HepG2 (cell line): ENCODE data around the gene SLC23A3. TPM values are rescaled to one million over a fixed set of nuclear protein-coding genes. Genes with fewer than 3 reads are reported as not detected.
A peak's percentile ranks its signal among the peaks of the same experiment; 100 is the strongest.

Experiments used
- ATAC-seq: fragments of 200-7000 bp; cut with Tn5 transposase; 3 replicates; pipeline ENCODE4 v1.9.1; 2020; ENCODE audit warnings: mild to moderate bottlenecking, moderate library complexity
- BruUV-seq: library from RNA; stranded (reverse); fragments of 400-500 nt; replicated peaks from 2 replicates; lab custom pipeline; 2021; lab: Mats Ljungman, UMichigan
- CTCF ChIA-PET: fragments of 300-600 bp; formaldehyde crosslinking; extraction: SDS; loops from one replicate; lab custom pipeline; 2021; ENCODE audit warnings: low total read pairs, inconsistent platforms, low intra/inter-chr PET ratio; lab: Yijun Ruan, JAX
- POLR2A ChIA-PET: fragments of 350-600 bp; sonication (Branson Sonifier 250); formaldehyde crosslinking; loops from one replicate; lab custom pipeline; 2020; ENCODE audit warnings: antibody characterized with exemption, inconsistent platforms; lab: Yijun Ruan, JAX
- DNase-seq: peaks from one replicate; pipeline ENCODE4 v3.0.0-alpha.2; 2015; ENCODE audit warnings: low spot score
- FAIRE-seq: peaks from 3 replicates; lab custom pipeline; 2011; peaks lifted over from hg19 to GRCh38; lab: Jason Lieb, UNC
- H2AFZ ChIP-seq: one replicate; pipeline ENCODE4 v1.6.1; 2011; ENCODE audit warnings: low read length, inconsistent platforms
- H3K27ac ChIP-seq: fragments of 300-600 bp; 3 replicates; pipeline ENCODE4 v1.8.0; 2011; ENCODE audit warnings: mixed run types, mild to moderate bottlenecking, mixed read lengths, low read length, inconsistent platforms; ENCODE audit not compliant: insufficient read depth; ENCODE audit errors: extremely low read length
- H3K27me3 ChIP-seq, 2 experiments: fragments of 200-600 bp in 1 of 2; 2 replicates in 1 of 2; 3 replicates in 1 of 2; pipeline versions ENCODE4 v1.6.0 to v1.8.0; 2011; ENCODE audit warnings: low read length in 2 of 2, mild to moderate bottlenecking in 2 of 2, moderate library complexity in 2 of 2, inconsistent platforms in 1 of 2; ENCODE audit not compliant: insufficient read depth in 2 of 2, control insufficient read depth in 1 of 2
- H3K36me3 ChIP-seq, 2 experiments: fragments of 200-600 bp in 1 of 2; replicated peaks in 1 of 2; 2 replicates in 1 of 2; 3 replicates in 1 of 2; pipeline versions ENCODE4 v1.5.1 to v1.8.0; 2011; ENCODE audit warnings: low read length in 2 of 2, inconsistent platforms in 1 of 2; ENCODE audit not compliant: insufficient read depth in 2 of 2, control insufficient read depth in 1 of 2
- H3K4me1 ChIP-seq: 2 replicates; pipeline ENCODE4 v1.5.1; 2012; ENCODE audit warnings: low read length, inconsistent platforms; ENCODE audit not compliant: insufficient read depth
- H3K4me2 ChIP-seq: 2 replicates; pipeline ENCODE4 v1.6.0; 2011; ENCODE audit warnings: low read depth, low read length, inconsistent platforms
- H3K4me3 ChIP-seq, 3 experiments: fragments of 200-600 bp in 1 of 3; sonication (generic), shearing (Covaris generic) in 1 of 3; replicated peaks in 1 of 3; 2 replicates each; pipeline ENCODE4 v1.5.1; 2011 to 2016; ENCODE audit warnings: low read length in 3 of 3, inconsistent platforms in 2 of 3, low read depth in 2 of 3, mild to moderate bottlenecking in 2 of 3, control low read depth in 1 of 3, mixed read lengths in 1 of 3; ENCODE audit not compliant: insufficient read depth in 1 of 3
- H3K79me2 ChIP-seq: one replicate; pipeline ENCODE4 v1.6.1; 2011; ENCODE audit warnings: low read length, inconsistent platforms; ENCODE audit not compliant: insufficient read depth
- H3K9ac ChIP-seq: 2 replicates; pipeline ENCODE4 v1.6.0; 2011; ENCODE audit warnings: mild to moderate bottlenecking, low read depth, low read length, inconsistent platforms; ENCODE audit not compliant: insufficient read depth
- H3K9me3 ChIP-seq: 2 replicates; pipeline ENCODE4 v1.5.1; 2012; ENCODE audit warnings: mild to moderate bottlenecking, low read length
- H4K20me1 ChIP-seq: 2 replicates; pipeline ENCODE4 v1.6.0; 2011; ENCODE audit warnings: inconsistent platforms, mild to moderate bottlenecking, low read length, moderate library complexity; ENCODE audit not compliant: insufficient read depth
- AHR ChIP-seq: IDR thresholded peaks from 2 replicates; pipeline ENCODE4 v1.6.1; 2018; ENCODE audit warnings: missing genetic modification reagents, missing compliant biosample characterization
- ASH2L ChIP-seq: fragments of 300-600, 200-600 bp; sonication (generic); IDR thresholded peaks from 2 replicates; pipeline ENCODE4 v1.7.0; 2017; ENCODE audit warnings: low read depth, mild to moderate bottlenecking, moderate library complexity, mixed read lengths, low read length; ENCODE audit not compliant: insufficient read length
- EZH2 ChIP-seq: conservative IDR thresholded peaks from 2 replicates; pipeline ENCODE4 v1.6.1; 2012; ENCODE audit warnings: mild to moderate bottlenecking, low read depth, low read length, moderate library complexity
- JUND ChIP-seq: sonication (generic); formaldehyde crosslinking; IDR thresholded peaks from 2 replicates; pipeline ENCODE4 v1.8.0; 2022; ENCODE audit warnings: mild to moderate bottlenecking, missing genetic modification reagents
- NR1H2 ChIP-seq: sonication (generic); formaldehyde crosslinking; IDR thresholded peaks from 2 replicates; pipeline ENCODE4 v1.8.1; 2022; ENCODE audit warnings: low read depth, missing genetic modification reagents, borderline replicate concordance
- PRMT3 ChIP-seq: sonication (generic); formaldehyde crosslinking; IDR thresholded peaks from 2 replicates; pipeline ENCODE4 v1.8.1; 2022; ENCODE audit warnings: low read depth, mild to moderate bottlenecking, moderate library complexity, missing genetic modification reagents, borderline replicate concordance
- SMC3 ChIP-seq: IDR thresholded peaks from 2 replicates; pipeline ENCODE4 v1.6.1; 2011; ENCODE audit warnings: low read length, improper control_type of control experiment
- SNRNP70 ChIP-seq: fragments of 200-400 bp; formaldehyde crosslinking; IDR thresholded peaks from 2 replicates; pipeline ENCODE4 v1.6.1; 2017; ENCODE audit warnings: mild to moderate bottlenecking, low read depth, low read length, moderate library complexity
- SSRP1 ChIP-seq: IDR thresholded peaks from 2 replicates; pipeline ENCODE4 v1.6.1; 2016; ENCODE audit warnings: control low read depth
- TBX2 ChIP-seq: sonication (generic); formaldehyde crosslinking; IDR thresholded peaks from 2 replicates; pipeline ENCODE4 v1.5.0; 2020; ENCODE audit warnings: missing genetic modification reagents, mild to moderate bottlenecking, borderline replicate concordance
- ZMYM2 ChIP-seq: sonication (generic); formaldehyde crosslinking; IDR thresholded peaks from 2 replicates; pipeline ENCODE4 v1.8.0; 2022; ENCODE audit warnings: mild to moderate bottlenecking, missing genetic modification reagents
- ZNF232 ChIP-seq: sonication (generic); formaldehyde crosslinking; IDR thresholded peaks from 2 replicates; pipeline ENCODE4 v1.4.0; 2020; ENCODE audit warnings: missing genetic modification reagents, borderline replicate concordance
- ZNF430 ChIP-seq: sonication (generic); formaldehyde crosslinking; IDR thresholded peaks from 2 replicates; pipeline ENCODE4 v1.9.0; 2021; ENCODE audit warnings: mild to moderate bottlenecking, missing genetic modification reagents
- ZNF468 ChIP-seq: sonication (generic); formaldehyde crosslinking; IDR thresholded peaks from 2 replicates; pipeline ENCODE4 v1.8.0; 2022; ENCODE audit warnings: mild to moderate bottlenecking, moderate library complexity, missing genetic modification reagents
- ZNF552 ChIP-seq: sonication (generic); formaldehyde crosslinking; IDR thresholded peaks from 2 replicates; pipeline ENCODE4 v1.9.0; 2022; ENCODE audit warnings: missing genetic modification reagents, mild to moderate bottlenecking, borderline replicate concordance
- ZNF644 ChIP-seq: IDR thresholded peaks from 2 replicates; pipeline ENCODE4 v1.6.1; 2016; ENCODE audit warnings: low read depth
- ZNF652 ChIP-seq: IDR thresholded peaks from 2 replicates; pipeline ENCODE4 v1.6.1; 2016; ENCODE audit warnings: low read depth, borderline replicate concordance
- WGBS: methylation state at CpG from one replicate; pipeline ENCODE4 v1.1.6; 2017; ENCODE audit warnings: low lambda C conversion rate; 5-methylcytosine and 5-hydroxymethylcytosine counted together
- in situ Hi-C: cut with HindIII; loops from 2 replicates; pipeline ENCODE4 v1.10.0; 2017; ENCODE audit warnings: low pct_unique_long_range_greater_than_20kb; ENCODE audit not compliant: extremely low pct_ligation_motif_present
- intact Hi-C: fragments of 100-400 bp; cut with micrococcal nuclease; formaldehyde crosslinking; loops from one replicate; pipeline ENCODE4 v1.10.0; 2022; ENCODE audit not compliant: unreplicated experiment
- polyA plus RNA-seq, 8 experiments: library from polyadenylated mRNA; depleted of rRNA in 3 of 8; stranded (reverse) in 7 of 8; unstranded in 1 of 8; fragments of >200 nt; fragmentation: Illumina TruSeq in 4 of 8; extraction: Trizol in 4 of 8; gene quantifications; 2 replicates each; pipeline versions ENCODE4 v1.2.1 to v1.2.3, GENCODE V29; 2011 to 2016; ENCODE audit warnings: low read depth in 4 of 8, missing spikeins in 1 of 8, mixed read lengths in 1 of 8; ENCODE audit not compliant: insufficient read depth in 1 of 8
- total RNA-seq, 5 experiments: library from RNA; depleted of rRNA; stranded (reverse); fragments of >200 nt; fragmentation: Illumina TruSeq; extraction: Trizol; gene quantifications; 2 replicates each; pipeline ENCODE4 v1.2.3, GENCODE V29; 2016; ENCODE audit warnings: low read depth in 1 of 5
- TF ChIP-seq, protein P1 (sequence below): sonication (generic); formaldehyde crosslinking; IDR thresholded peaks from 2 replicates; pipeline ENCODE4 v1.5.0; 2020; ENCODE audit warnings: mild to moderate bottlenecking, missing genetic modification reagents, borderline replicate concordance
- TF ChIP-seq, protein P2 (sequence below): sonication (generic); formaldehyde crosslinking; IDR thresholded peaks from 2 replicates; pipeline ENCODE4 v1.4.0; 2020; ENCODE audit warnings: mild to moderate bottlenecking, missing genetic modification reagents

The SLC23A3 gene
- total and polyA plus RNA-seq, 2 of the 13 experiments (the other 11 are each of a cell fraction or from before 2014, with no cell fraction given), result 0.38 to 0.78 TPM

- in situ Hi-C loops (no loop called here), intact Hi-C loops (loop anchor here (1.0 to 2.0 kb wide), 4 partner anchors 11 to 77 kb away; partner anchors contain the start of genes ANKZF1, ATG9A, CNPPD1 and NHEJ1)
- Histone ChIP-seq H3K79me2 (peaks cover 11% of the 10 kb centered on the region), H3K4me2 (peak overlapping the region; percentile 99), H3K27me3 (no peaks in the 10 kb centered on the region), H3K27ac (peak overlapping the region; percentile 92), H3K9me3 (no peaks in the 10 kb centered on the region), H2AFZ (no peak overlapping the region), H3K4me1 (peaks cover 44% of the 10 kb centered on the region), H3K9ac (peak overlapping the region; percentile 85), H3K36me3 (peaks cover 36 to 63% of the 10 kb centered on the region in 2 experiments), H3K4me3 (peak overlapping the region; percentile 80 to 92 (median 85)), H4K20me1 (no peaks in the 10 kb centered on the region)
- ATAC-seq, result peak; percentile 77
- TSS peak; percentile 46 for BruUV-seq
- ChIA-PET POLR2A (interaction anchor here (0.8 to 6.2 kb wide), 18 partner anchors 10 to 170 kb away, joined by 3 to 196 read pairs (median 8); partner anchors contain the start of genes ANKZF1, ATG9A, CNPPD1 and DNAJB2), CTCF (interaction anchor here (1.5 kb wide), 1 partner anchor 77 kb away, joined by 8 read pairs; no protein-coding TSS in a partner anchor)
- no peak for FAIRE-seq
- WGBS, result 0% methylated on average over 12 of the region's 37 CpGs
- peak; percentile 65 for DNase-seq
- no peak for TF ChIP-seq PRMT3
- 0 out of 2 replicates have a peak, but pooled peaks have one; percentile 21 for TF ChIP-seq ZNF468 (CRISPR knock-in tag)
- no peak for TF ChIP-seq SNRNP70
- TF ChIP-seq SMC3, result no peak
- TF ChIP-seq EZH2, result no peak
- no peak for TF ChIP-seq ASH2L
- TF ChIP-seq ZNF430 (CRISPR knock-in tag), result no peak
- peak; percentile 90 for TF ChIP-seq ZNF232 (CRISPR knock-in tag)
- TF ChIP-seq SSRP1, result peak; percentile 53; the same call in 1 of the 2 replicates
- no peak for TF ChIP-seq ZNF644 (CRISPR knock-in tag)
- no peak for TF ChIP-seq ZNF652
- peak; percentile 2; the same call in 1 of the 2 replicates for TF ChIP-seq JUND (CRISPR knock-in tag)
- TF ChIP-seq TBX2 (CRISPR knock-in tag), result no peak; the same call in 1 of the 2 replicates
- 0 out of 2 replicates have a peak, but pooled peaks have one; percentile 24 for TF ChIP-seq AHR (CRISPR knock-in tag)
- TF ChIP-seq ZMYM2 (CRISPR knock-in tag), result no peak
- no peak for TF ChIP-seq ZNF552 (CRISPR knock-in tag)
- TF ChIP-seq, protein P1, sequence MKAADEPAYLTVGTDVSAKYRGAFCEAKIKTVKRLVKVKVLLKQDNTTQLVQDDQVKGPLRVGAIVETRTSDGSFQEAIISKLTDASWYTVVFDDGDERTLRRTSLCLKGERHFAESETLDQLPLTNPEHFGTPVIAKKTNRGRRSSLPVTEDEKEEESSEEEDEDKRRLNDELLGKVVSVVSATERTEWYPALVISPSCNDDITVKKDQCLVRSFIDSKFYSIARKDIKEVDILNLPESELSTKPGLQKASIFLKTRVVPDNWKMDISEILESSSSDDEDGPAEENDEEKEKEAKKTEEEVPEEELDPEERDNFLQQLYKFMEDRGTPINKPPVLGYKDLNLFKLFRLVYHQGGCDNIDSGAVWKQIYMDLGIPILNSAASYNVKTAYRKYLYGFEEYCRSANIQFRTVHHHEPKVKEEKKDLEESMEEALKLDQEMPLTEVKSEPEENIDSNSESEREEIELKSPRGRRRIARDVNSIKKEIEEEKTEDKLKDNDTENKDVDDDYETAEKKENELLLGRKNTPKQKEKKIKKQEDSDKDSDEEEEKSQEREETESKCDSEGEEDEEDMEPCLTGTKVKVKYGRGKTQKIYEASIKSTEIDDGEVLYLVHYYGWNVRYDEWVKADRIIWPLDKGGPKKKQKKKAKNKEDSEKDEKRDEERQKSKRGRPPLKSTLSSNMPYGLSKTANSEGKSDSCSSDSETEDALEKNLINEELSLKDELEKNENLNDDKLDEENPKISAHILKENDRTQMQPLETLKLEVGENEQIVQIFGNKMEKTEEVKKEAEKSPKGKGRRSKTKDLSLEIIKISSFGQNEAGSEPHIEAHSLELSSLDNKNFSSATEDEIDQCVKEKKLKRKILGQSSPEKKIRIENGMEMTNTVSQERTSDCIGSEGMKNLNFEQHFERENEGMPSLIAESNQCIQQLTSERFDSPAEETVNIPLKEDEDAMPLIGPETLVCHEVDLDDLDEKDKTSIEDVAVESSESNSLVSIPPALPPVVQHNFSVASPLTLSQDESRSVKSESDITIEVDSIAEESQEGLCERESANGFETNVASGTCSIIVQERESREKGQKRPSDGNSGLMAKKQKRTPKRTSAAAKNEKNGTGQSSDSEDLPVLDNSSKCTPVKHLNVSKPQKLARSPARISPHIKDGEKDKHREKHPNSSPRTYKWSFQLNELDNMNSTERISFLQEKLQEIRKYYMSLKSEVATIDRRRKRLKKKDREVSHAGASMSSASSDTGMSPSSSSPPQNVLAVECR (CRISPR knock-in tag), result peak; percentile 8; the same call in 1 of the 2 replicates
- peak; percentile 96 for TF ChIP-seq NR1H2 (CRISPR knock-in tag)
- TF ChIP-seq, protein P2, sequence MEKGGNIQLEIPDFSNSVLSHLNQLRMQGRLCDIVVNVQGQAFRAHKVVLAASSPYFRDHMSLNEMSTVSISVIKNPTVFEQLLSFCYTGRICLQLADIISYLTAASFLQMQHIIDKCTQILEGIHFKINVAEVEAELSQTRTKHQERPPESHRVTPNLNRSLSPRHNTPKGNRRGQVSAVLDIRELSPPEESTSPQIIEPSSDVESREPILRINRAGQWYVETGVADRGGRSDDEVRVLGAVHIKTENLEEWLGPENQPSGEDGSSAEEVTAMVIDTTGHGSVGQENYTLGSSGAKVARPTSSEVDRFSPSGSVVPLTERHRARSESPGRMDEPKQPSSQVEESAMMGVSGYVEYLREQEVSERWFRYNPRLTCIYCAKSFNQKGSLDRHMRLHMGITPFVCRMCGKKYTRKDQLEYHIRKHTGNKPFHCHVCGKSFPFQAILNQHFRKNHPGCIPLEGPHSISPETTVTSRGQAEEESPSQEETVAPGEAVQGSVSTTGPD (CRISPR knock-in tag), result no peak
Observed at GRCh38 chr2:219218217-219218731, 48.4 kb upstream of the SLC23A3 start.
